Stimulated activated CD4-positive, alpha-beta T cell treated with anti-CD3 and anti-CD28 coated beads, Interleukin-12 subunit alpha, Interleukin-12 subunit beta, amount 100 ng/mL, for 4 hours (primary cell): ENCODE data around the gene FBXW7.

ENCODE experiments used
- DNase-seq: peaks from one replicate; pipeline ENCODE4 v3.0.0-alpha.2; 2020

The FBXW7 gene

GRCh38 chr4:152364383-152364782 is 171.5 kb downstream of the FBXW7 start:
- no peak for DNase-seq

GRCh38 chr4:152363904-152364303 is 172.0 kb downstream of the FBXW7 start:
- no peak for DNase-seq

- no peak for DNase-seq
These were observed 172.8 kb downstream of the FBXW7 start for GRCh38 chr4:152363086-152363485.

GRCh38 chr4:152360045-152360410 is 175.9 kb downstream of the FBXW7 start:
- DNase-seq, result no peak

GRCh38 chr4:152359208-152360044 is 176.5 kb downstream of the FBXW7 start:
- no peak for DNase-seq

- no peak for DNase-seq
These were observed 178.7 kb downstream of the FBXW7 start for GRCh38 chr4:152357206-152357605.

GRCh38 chr4:152356428-152357034 is 179.4 kb downstream of the FBXW7 start:
- DNase-seq, result no peak

GRCh38 chr4:152352622-152353116 is 183.2 kb downstream of the FBXW7 start:
- no peak for DNase-seq

- no peak for DNase-seq
These were observed 183.7 kb downstream of the FBXW7 start for GRCh38 chr4:152352215-152352614.

GRCh38 chr4:152351080-152351479 is 184.8 kb downstream of the FBXW7 start:
- DNase-seq, result no peak

- DNase-seq, result no peak
These were observed 187.2 kb downstream of the FBXW7 start for GRCh38 chr4:152348670-152349069.

- DNase-seq, result no peak
These were observed 188.9 kb downstream of the FBXW7 start for GRCh38 chr4:152346979-152347378.

- DNase-seq, result no peak
These were observed 189.4 kb downstream of the FBXW7 start for GRCh38 chr4:152346526-152346925.

- no peak for DNase-seq
These were observed 191.9 kb downstream of the FBXW7 start for GRCh38 chr4:152344001-152344400.

- no peak for DNase-seq
These were observed 193.6 kb downstream of the FBXW7 start for GRCh38 chr4:152342293-152342692.

GRCh38 chr4:152340818-152341217 is 195.1 kb downstream of the FBXW7 start:
- no peak for DNase-seq

GRCh38 chr4:152339576-152339975 is 196.3 kb downstream of the FBXW7 start:
- DNase-seq, result no peak

GRCh38 chr4:152334931-152335330 is 201.0 kb downstream of the FBXW7 start:
- no peak for DNase-seq

- no peak for DNase-seq
These were observed 204.8 kb downstream of the FBXW7 start for GRCh38 chr4:152331042-152331441.

- DNase-seq, result no peak
These were observed 207.3 kb downstream of the FBXW7 start for GRCh38 chr4:152328582-152328981.

GRCh38 chr4:152327606-152328453 is 208.1 kb downstream of the FBXW7 start:
- no peak for DNase-seq

GRCh38 chr4:152325831-152326230 is 210.1 kb downstream of the FBXW7 start:
- DNase-seq, result no peak

GRCh38 chr4:152323221-152323620 is 212.7 kb downstream of the FBXW7 start:
- DNase-seq, result no peak
